ENCODE results near the gene ZYG11A. TPM values are rescaled to one million over a fixed set of nuclear protein-coding genes. Genes with fewer than 3 reads are reported as not detected.

Gene ZYG11A
- total and polyA plus RNA-seq, 2 of the 13 experiments (the other 11 are each of a cell fraction or from before 2014, with no cell fraction given) = not detected

DNA sequence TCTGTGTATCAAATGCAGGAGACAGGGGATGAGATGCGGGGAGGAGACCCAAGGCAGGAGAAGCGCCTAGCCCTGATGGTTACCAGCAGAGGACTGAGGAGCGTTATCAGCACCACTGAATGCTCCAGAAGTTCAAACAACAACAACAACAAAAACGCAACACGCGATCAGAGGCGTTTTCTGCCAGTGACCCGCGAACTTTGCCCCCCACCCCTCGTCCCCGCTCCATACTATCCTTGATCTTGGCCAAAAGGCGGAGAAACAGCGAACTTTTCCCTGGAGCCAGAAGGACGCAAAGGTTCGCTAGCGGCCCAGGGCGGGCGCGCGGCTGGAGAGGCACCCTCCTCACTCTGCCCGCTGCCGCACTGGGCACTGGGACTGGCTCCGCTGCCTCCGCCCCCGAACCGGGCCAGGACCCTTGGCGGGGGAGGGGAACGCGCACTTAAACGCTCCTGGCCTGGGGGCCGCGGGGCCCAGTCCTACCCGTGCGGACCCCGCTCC lies 78.3 kb downstream of the ZYG11A start (continued):
- TF ChIP-seq ZZZ3 (CRISPR knock-in tag; IDR thresholded peaks at IDR 0.05; ENCODE audit: borderline replicate concordance) = no peak
- TF ChIP-seq ZNF720 (CRISPR knock-in tag; IDR thresholded peaks at IDR 0.05) = no peak
- TF ChIP-seq SOX13 (IDR thresholded peaks at IDR 0.05) = no peak
- no peak for TF ChIP-seq SOX13 (CRISPR knock-in tag; conservative IDR thresholded peaks at IDR 0.05 in 1 of 2, IDR thresholded peaks at IDR 0.05 in 1 of 2)
- no peak for TF ChIP-seq CHD4 (IDR thresholded peaks at IDR 0.05; ENCODE audit: borderline replicate concordance, low read length)
- peak; percentile 50; the same call in 1 of the 2 replicates for TF ChIP-seq HIVEP1 (CRISPR knock-in tag; IDR thresholded peaks at IDR 0.05)
- TF ChIP-seq PPARG (CRISPR knock-in tag; conservative IDR thresholded peaks at IDR 0.05) = no peak
- TF ChIP-seq SMC3 (IDR thresholded peaks at IDR 0.05; ENCODE audit: low read length) = no peak
- no peak for TF ChIP-seq MXD1 (CRISPR knock-in tag; IDR thresholded peaks at IDR 0.05)
- TF ChIP-seq RXRA (CRISPR knock-in tag; IDR thresholded peaks at IDR 0.05) = no peak
- TF ChIP-seq MXI1 (IDR thresholded peaks at IDR 0.05; ENCODE audit: borderline replicate concordance, low read depth, low read length) = no peak
- TF ChIP-seq, protein P1, sequence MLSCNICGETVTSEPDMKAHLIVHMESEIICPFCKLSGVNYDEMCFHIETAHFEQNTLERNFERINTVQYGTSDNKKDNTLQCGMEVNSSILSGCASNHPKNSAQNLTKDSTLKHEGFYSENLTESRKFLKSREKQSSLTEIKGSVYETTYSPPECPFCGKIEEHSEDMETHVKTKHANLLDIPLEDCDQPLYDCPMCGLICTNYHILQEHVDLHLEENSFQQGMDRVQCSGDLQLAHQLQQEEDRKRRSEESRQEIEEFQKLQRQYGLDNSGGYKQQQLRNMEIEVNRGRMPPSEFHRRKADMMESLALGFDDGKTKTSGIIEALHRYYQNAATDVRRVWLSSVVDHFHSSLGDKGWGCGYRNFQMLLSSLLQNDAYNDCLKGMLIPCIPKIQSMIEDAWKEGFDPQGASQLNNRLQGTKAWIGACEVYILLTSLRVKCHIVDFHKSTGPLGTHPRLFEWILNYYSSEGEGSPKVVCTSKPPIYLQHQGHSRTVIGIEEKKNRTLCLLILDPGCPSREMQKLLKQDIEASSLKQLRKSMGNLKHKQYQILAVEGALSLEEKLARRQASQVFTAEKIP (CRISPR knock-in tag; IDR thresholded peaks at IDR 0.05; ENCODE audit: borderline replicate concordance) = no peak
- TF ChIP-seq, protein P2, sequence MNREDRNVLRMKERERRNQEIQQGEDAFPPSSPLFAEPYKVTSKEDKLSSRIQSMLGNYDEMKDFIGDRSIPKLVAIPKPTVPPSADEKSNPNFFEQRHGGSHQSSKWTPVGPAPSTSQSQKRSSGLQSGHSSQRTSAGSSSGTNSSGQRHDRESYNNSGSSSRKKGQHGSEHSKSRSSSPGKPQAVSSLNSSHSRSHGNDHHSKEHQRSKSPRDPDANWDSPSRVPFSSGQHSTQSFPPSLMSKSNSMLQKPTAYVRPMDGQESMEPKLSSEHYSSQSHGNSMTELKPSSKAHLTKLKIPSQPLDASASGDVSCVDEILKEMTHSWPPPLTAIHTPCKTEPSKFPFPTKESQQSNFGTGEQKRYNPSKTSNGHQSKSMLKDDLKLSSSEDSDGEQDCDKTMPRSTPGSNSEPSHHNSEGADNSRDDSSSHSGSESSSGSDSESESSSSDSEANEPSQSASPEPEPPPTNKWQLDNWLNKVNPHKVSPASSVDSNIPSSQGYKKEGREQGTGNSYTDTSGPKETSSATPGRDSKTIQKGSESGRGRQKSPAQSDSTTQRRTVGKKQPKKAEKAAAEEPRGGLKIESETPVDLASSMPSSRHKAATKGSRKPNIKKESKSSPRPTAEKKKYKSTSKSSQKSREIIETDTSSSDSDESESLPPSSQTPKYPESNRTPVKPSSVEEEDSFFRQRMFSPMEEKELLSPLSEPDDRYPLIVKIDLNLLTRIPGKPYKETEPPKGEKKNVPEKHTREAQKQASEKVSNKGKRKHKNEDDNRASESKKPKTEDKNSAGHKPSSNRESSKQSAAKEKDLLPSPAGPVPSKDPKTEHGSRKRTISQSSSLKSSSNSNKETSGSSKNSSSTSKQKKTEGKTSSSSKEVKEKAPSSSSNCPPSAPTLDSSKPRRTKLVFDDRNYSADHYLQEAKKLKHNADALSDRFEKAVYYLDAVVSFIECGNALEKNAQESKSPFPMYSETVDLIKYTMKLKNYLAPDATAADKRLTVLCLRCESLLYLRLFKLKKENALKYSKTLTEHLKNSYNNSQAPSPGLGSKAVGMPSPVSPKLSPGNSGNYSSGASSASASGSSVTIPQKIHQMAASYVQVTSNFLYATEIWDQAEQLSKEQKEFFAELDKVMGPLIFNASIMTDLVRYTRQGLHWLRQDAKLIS (CRISPR knock-in tag; IDR thresholded peaks at IDR 0.05) = no peak
- no peak for TF ChIP-seq ZKSCAN5 (CRISPR knock-in tag; IDR thresholded peaks at IDR 0.05)
- TF ChIP-seq MED13 (CRISPR knock-in tag; IDR thresholded peaks at IDR 0.05) = no peak
- peak; percentile 26; the same call in 1 of the 2 replicates for TF ChIP-seq ZNF331 (CRISPR knock-in tag; IDR thresholded peaks at IDR 0.05)
- no peak for TF ChIP-seq IKZF5 (CRISPR knock-in tag; IDR thresholded peaks at IDR 0.05)
- no peak for TF ChIP-seq MYNN (CRISPR knock-in tag; IDR thresholded peaks at IDR 0.05; ENCODE audit: low read depth)
- TF ChIP-seq XRCC5 (optimal IDR thresholded peaks at IDR 0.05; ENCODE audit: low read length) = no peak
- no peak for TF ChIP-seq SSRP1 (CRISPR knock-in tag; IDR thresholded peaks at IDR 0.05)
- no peak for TF ChIP-seq EED (CRISPR knock-in tag; IDR thresholded peaks at IDR 0.05)
- TF ChIP-seq, protein P3, sequence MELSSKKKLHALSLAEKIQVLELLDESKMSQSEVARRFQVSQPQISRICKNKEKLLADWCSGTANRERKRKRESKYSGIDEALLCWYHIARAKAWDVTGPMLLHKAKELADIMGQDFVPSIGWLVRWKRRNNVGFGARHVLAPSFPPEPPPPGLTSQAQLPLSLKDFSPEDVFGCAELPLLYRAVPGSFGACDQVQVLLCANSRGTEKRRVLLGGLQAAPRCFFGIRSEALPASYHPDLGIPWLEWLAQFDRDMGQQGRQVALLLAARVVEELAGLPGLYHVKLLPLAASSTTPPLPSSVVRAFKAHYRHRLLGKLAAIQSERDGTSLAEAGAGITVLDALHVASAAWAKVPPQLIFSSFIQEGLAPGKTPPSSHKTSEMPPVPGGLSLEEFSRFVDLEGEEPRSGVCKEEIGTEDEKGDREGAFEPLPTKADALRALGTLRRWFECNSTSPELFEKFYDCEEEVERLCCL (CRISPR knock-in tag; IDR thresholded peaks at IDR 0.05; ENCODE audit: borderline replicate concordance) = no peak
- TF ChIP-seq IRX3 (CRISPR knock-in tag; IDR thresholded peaks at IDR 0.05; ENCODE audit: borderline replicate concordance, low read depth) = no peak; the same call in 1 of the 2 replicates
- no peak for TF ChIP-seq PTBP1 (IDR thresholded peaks at IDR 0.05; ENCODE audit: low read depth, low read length, poor library complexity, severe bottlenecking)

All from HepG2 (cell line).